SK-N-SH (cell line): ENCODE results near the gene GYS2. TPM values are rescaled to one million over a fixed set of nuclear protein-coding genes. Genes with fewer than 3 reads are reported as not detected.

ENCODE experiments used
- CTCF ChIA-PET: fragments of 300-600, 350-600 bp; formaldehyde crosslinking; extraction: SDS; loops from one replicate; lab custom pipeline; 2021; lab: Yijun Ruan, JAX
- POLR2A ChIA-PET: fragments of 350-600 bp; sonication (Branson Sonifier 250); formaldehyde crosslinking; extraction: SDS; loops from one replicate; lab custom pipeline; 2020; ENCODE audit warnings: antibody characterized with exemption, inconsistent platforms; lab: Yijun Ruan, JAX
- DNase-seq: peaks from one replicate; pipeline ENCODE4 v3.0.0; 2012
- H2AFZ ChIP-seq: fragments of 200-600 bp; sonication (generic); 2 replicates; pipeline ENCODE4 v1.8.1; 2016; ENCODE audit warnings: antibody characterized with exemption, mild to moderate bottlenecking, low read depth
- H3F3A ChIP-seq: fragments of 200-600 bp; sonication (generic); replicated peaks from 2 replicates; pipeline ENCODE3; 2016; ENCODE audit warnings: antibody characterized with exemption, mild to moderate bottlenecking; ENCODE audit not compliant: insufficient read depth
- H3K27ac ChIP-seq, 2 experiments: fragments of 200-500 bp in 1 of 2; fragments of 200-600 bp in 1 of 2; sonication (Bioruptor generic) in 1 of 2; sonication (generic), shearing (Covaris generic) in 1 of 2; 2 replicates each; pipeline versions ENCODE4 v1.5.1 to v1.6.1; 2014 to 2016; ENCODE audit warnings: low read depth in 2 of 2, inconsistent platforms in 1 of 2, low read length in 1 of 2, mild to moderate bottlenecking in 1 of 2, mixed read lengths in 1 of 2
- H3K27me3 ChIP-seq: fragments of 200-600 bp; sonication (generic), shearing (Covaris generic); 2 replicates; pipeline ENCODE4 v1.6.1; 2016; ENCODE audit warnings: mixed run types; ENCODE audit not compliant: insufficient read depth
- H3K36me3 ChIP-seq, 2 experiments: fragments of 200-500 bp in 1 of 2; fragments of 200-600 bp in 1 of 2; sonication (Bioruptor generic) in 1 of 2; sonication (generic) in 1 of 2; replicated peaks in 1 of 2; 2 replicates each; pipeline versions ENCODE3 to v1.5.1; 2014 to 2016; ENCODE audit warnings: low read length in 1 of 2, mild to moderate bottlenecking in 1 of 2; ENCODE audit not compliant: insufficient read depth in 2 of 2, control insufficient read depth in 1 of 2
- H3K4me1 ChIP-seq, 2 experiments: fragments of 200-500 bp in 1 of 2; fragments of 200-600 bp in 1 of 2; sonication (Bioruptor generic) in 1 of 2; sonication (generic), shearing (Covaris generic) in 1 of 2; 2 replicates each; pipeline versions ENCODE4 v1.5.1 to v1.6.1; 2014 to 2016; ENCODE audit warnings: low read depth in 1 of 2, low read length in 1 of 2, mixed run types in 1 of 2; ENCODE audit not compliant: insufficient read depth in 2 of 2, control insufficient read depth in 1 of 2
- H3K4me2 ChIP-seq: fragments of 200-600 bp; sonication (generic), shearing (Covaris generic); 2 replicates; pipeline ENCODE4 v1.6.1; 2017; ENCODE audit warnings: mixed run types
- H3K4me3 ChIP-seq, 2 experiments: fragments of 200-500 bp in 1 of 2; fragments of 200-600 bp in 1 of 2; sonication (Bioruptor generic) in 1 of 2; sonication (generic), shearing (Covaris generic) in 1 of 2; 2 replicates each; pipeline versions ENCODE4 v1.5.1 to v1.8.1; 2014 to 2016; ENCODE audit warnings: low read depth in 2 of 2, inconsistent platforms in 1 of 2, low read length in 1 of 2, mild to moderate bottlenecking in 1 of 2, mixed read lengths in 1 of 2, moderate library complexity in 1 of 2
- H3K79me2 ChIP-seq: fragments of 200-600 bp; sonication (generic); 2 replicates; pipeline ENCODE4 v1.8.1; 2017; ENCODE audit warnings: mild to moderate bottlenecking; ENCODE audit not compliant: insufficient read depth
- H3K9ac ChIP-seq: fragments of 200-600 bp; sonication (generic); 2 replicates; pipeline ENCODE4 v1.6.1; 2017; ENCODE audit warnings: mixed run types
- H3K9me2 ChIP-seq: fragments of 200-600 bp; sonication (generic); 2 replicates; pipeline ENCODE4 v1.6.1; 2017; ENCODE audit warnings: mixed run types
- H3K9me3 ChIP-seq: fragments of 200-600 bp; sonication (generic); 2 replicates; pipeline ENCODE4 v1.6.1; 2017; ENCODE audit warnings: mixed run types, mild to moderate bottlenecking, moderate library complexity
- H4K20me1 ChIP-seq: fragments of 200-600 bp; sonication (generic); 2 replicates; pipeline ENCODE4 v1.6.1; 2017; ENCODE audit warnings: mild to moderate bottlenecking, mixed run types; ENCODE audit not compliant: insufficient read depth
- ELF1 ChIP-seq: IDR thresholded peaks from 2 replicates; pipeline ENCODE4 v1.4.0; 2012
- FOXJ3 ChIP-seq: sonication (generic); formaldehyde crosslinking; IDR thresholded peaks from 2 replicates; pipeline ENCODE4 v1.5.1; 2020; ENCODE audit warnings: mild to moderate bottlenecking, missing genetic modification reagents
- GATA2 ChIP-seq: sonication (generic); formaldehyde crosslinking; IDR thresholded peaks from 2 replicates; pipeline ENCODE4 v1.5.0; 2020; ENCODE audit warnings: mild to moderate bottlenecking, missing genetic modification reagents
- JUND ChIP-seq: IDR thresholded peaks from 2 replicates; pipeline ENCODE4 v1.4.0; 2012
- MXI1 ChIP-seq: IDR thresholded peaks from 2 replicates; pipeline ENCODE4 v1.6.1; 2012; ENCODE audit warnings: mild to moderate bottlenecking, low read depth, low read length, improper control_type of control experiment
- POLR2AphosphoS5 ChIP-seq: IDR thresholded peaks from 2 replicates; pipeline ENCODE4 v1.6.1; 2012; ENCODE audit warnings: low read depth, low read length
- RAD21 ChIP-seq: IDR thresholded peaks from 2 replicates; pipeline ENCODE4 v1.6.1; 2012; ENCODE audit warnings: mild to moderate bottlenecking, low read length
- RFX5 ChIP-seq: IDR thresholded peaks from 2 replicates; pipeline ENCODE4 v1.6.1; 2012; ENCODE audit warnings: mild to moderate bottlenecking, improper control_type of control experiment, low read length
- SMC3 ChIP-seq: IDR thresholded peaks from 2 replicates; pipeline ENCODE4 v1.6.1; 2012; ENCODE audit warnings: low read depth, low read length, improper control_type of control experiment
- TAF1 ChIP-seq: IDR thresholded peaks from 2 replicates; pipeline ENCODE4 v1.6.1; 2012; ENCODE audit warnings: low read depth, mild to moderate bottlenecking, low read length, moderate library complexity, borderline replicate concordance
- WGBS: methylation state at CpG from one replicate; pipeline ENCODE4 v1.1.6; 2017; ENCODE audit warnings: low lambda C conversion rate; 5-methylcytosine and 5-hydroxymethylcytosine counted together
- polyA plus RNA-seq, 3 experiments: library from polyadenylated mRNA; depleted of rRNA; stranded (reverse); fragments of >200 nt; gene quantifications; 2 replicates each; pipeline ENCODE4 v1.2.3, GENCODE V29; 2012
- TF ChIP-seq, protein P1 (sequence below): fragments of 150-350 bp; IDR thresholded peaks from 2 replicates; pipeline ENCODE4 v1.6.1; 2016; ENCODE audit warnings: mild to moderate bottlenecking, low read depth, low read length
- TF ChIP-seq, protein P2 (sequence below): IDR thresholded peaks from 2 replicates; pipeline ENCODE4 v1.4.0; 2012; ENCODE audit warnings: low read depth
- TF ChIP-seq, protein P3 (sequence below): IDR thresholded peaks from 2 replicates; pipeline ENCODE4 v1.4.0; 2012; ENCODE audit warnings: low read depth, borderline replicate concordance
- TF ChIP-seq, protein P4 (sequence below): IDR thresholded peaks from 2 replicates; pipeline ENCODE4 v1.4.0; 2012; ENCODE audit warnings: low read depth, borderline replicate concordance

The GYS2 gene
- polyA plus RNA-seq, 1 of the 3 experiments (the other 2 are of a cell fraction) = not detected

DNA sequence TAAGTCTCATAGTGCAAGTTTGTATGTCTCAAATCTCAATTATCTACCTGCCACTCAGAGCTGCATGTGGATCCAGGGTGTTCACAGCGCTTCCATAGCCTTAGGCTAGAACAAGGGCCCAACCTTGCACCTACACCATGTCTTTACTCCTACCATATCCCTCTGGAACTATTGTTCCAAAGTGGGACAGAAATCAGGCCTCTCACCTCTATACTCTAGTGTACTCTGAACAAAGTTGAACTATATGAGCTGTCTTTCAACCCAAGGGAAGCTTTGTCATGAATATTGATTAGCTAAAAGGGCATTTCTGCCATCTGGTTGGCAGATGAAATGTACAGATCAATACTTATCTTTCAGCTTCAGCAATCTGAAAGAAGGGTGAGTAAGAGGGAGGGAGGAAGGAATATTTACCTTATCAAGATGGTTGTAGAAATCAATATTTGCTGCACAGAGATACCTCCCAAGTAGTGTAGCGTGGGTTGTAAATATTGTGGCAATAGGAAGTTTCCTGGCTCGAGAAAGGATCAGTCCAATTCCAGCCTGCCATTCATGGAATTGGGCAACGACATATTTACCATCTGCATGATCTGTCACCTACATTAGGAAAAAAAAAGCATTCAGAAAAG, 30.8 kb downstream of the GYS2 start:
- Histone ChIP-seq H3K9me2 (no peaks in the 10 kb centered on the region), H3K4me2 (no peak overlapping the region), H3K27ac (no peak overlapping the region), H3K27me3 (peaks cover 4% of the 10 kb centered on the region; the same call in 1 of the 2 replicates), H3F3A (no peaks in the 10 kb centered on the region)
- DNase-seq = no peak
- no peak for TF ChIP-seq FOXJ3 (CRISPR knock-in tag)
- TF ChIP-seq ELF1 = no peak
- no peak for TF ChIP-seq SMC3
- no peak for TF ChIP-seq GATA2 (CRISPR knock-in tag)
- TF ChIP-seq, protein P1, sequence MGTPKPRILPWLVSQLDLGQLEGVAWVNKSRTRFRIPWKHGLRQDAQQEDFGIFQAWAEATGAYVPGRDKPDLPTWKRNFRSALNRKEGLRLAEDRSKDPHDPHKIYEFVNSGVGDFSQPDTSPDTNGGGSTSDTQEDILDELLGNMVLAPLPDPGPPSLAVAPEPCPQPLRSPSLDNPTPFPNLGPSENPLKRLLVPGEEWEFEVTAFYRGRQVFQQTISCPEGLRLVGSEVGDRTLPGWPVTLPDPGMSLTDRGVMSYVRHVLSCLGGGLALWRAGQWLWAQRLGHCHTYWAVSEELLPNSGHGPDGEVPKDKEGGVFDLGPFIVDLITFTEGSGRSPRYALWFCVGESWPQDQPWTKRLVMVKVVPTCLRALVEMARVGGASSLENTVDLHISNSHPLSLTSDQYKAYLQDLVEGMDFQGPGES = no peak
- TF ChIP-seq TAF1 = no peak
- TF ChIP-seq, protein P2, sequence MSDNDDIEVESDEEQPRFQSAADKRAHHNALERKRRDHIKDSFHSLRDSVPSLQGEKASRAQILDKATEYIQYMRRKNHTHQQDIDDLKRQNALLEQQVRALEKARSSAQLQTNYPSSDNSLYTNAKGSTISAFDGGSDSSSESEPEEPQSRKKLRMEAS = no peak
- TF ChIP-seq RFX5 = no peak
- TF ChIP-seq, protein P3, sequence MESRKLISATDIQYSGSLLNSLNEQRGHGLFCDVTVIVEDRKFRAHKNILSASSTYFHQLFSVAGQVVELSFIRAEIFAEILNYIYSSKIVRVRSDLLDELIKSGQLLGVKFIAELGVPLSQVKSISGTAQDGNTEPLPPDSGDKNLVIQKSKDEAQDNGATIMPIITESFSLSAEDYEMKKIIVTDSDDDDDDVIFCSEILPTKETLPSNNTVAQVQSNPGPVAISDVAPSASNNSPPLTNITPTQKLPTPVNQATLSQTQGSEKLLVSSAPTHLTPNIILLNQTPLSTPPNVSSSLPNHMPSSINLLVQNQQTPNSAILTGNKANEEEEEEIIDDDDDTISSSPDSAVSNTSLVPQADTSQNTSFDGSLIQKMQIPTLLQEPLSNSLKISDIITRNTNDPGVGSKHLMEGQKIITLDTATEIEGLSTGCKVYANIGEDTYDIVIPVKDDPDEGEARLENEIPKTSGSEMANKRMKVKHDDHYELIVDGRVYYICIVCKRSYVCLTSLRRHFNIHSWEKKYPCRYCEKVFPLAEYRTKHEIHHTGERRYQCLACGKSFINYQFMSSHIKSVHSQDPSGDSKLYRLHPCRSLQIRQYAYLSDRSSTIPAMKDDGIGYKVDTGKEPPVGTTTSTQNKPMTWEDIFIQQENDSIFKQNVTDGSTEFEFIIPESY = no peak
- TF ChIP-seq, protein P4, sequence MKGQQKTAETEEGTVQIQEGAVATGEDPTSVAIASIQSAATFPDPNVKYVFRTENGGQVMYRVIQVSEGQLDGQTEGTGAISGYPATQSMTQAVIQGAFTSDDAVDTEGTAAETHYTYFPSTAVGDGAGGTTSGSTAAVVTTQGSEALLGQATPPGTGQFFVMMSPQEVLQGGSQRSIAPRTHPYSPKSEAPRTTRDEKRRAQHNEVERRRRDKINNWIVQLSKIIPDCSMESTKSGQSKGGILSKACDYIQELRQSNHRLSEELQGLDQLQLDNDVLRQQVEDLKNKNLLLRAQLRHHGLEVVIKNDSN = no peak
- TF ChIP-seq MXI1 = no peak
- no peak for TF ChIP-seq POLR2AphosphoS5
- TF ChIP-seq, all 33 proteins: peak for 0
- WGBS = 18% methylated on average over 4 of the region's 4 CpGs
- ChIA-PET POLR2A (no interaction called here), CTCF (no interaction called here)
- H3K9me3 ChIP-seq = no peaks in the 10 kb centered on the region
- no peaks in the 10 kb centered on the region for H3K79me2 ChIP-seq
- H3K36me3 ChIP-seq = no peaks in the 10 kb centered on the region
- no peaks in the 10 kb centered on the region for H4K20me1 ChIP-seq
- no peak overlapping the region for H3K4me3 ChIP-seq
- H2AFZ ChIP-seq = no peak overlapping the region
- H3K9ac ChIP-seq = no peak overlapping the region
- no peaks in the 10 kb centered on the region; a peak in 1 of 4 replicates for H3K4me1 ChIP-seq

DNA sequence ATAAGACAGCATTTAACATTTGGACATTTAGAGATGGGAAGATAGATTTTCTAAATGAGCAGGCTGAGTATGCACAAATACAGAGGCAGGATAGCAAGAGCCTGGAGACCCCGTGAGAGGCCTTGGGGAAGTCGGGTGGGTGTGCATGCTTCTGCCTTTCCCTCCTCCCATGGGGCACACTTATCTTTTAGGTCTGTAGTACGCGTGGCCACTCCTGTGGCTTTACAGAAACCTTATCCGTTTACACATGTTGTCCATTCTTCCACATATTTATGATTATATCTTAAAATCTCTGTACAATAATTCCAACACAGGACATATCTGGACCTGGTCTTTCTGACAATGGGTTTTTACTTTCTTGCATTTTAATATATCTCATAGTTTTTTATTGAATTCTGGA, 33.6 kb downstream of the GYS2 start:
- Histone ChIP-seq H3K4me1 (no peaks in the 10 kb centered on the region; a peak in 1 of 4 replicates), H2AFZ (no peak overlapping the region), H3K27me3 (peaks cover 4% of the 10 kb centered on the region; the same call in 1 of the 2 replicates), H3K27ac (no peak overlapping the region), H3F3A (no peaks in the 10 kb centered on the region), H3K4me2 (no peak overlapping the region), H3K9me2 (no peaks in the 10 kb centered on the region), H3K36me3 (no peaks in the 10 kb centered on the region), H3K4me3 (no peak overlapping the region), H3K9me3 (no peaks in the 10 kb centered on the region), H3K79me2 (no peaks in the 10 kb centered on the region), H3K9ac (no peak overlapping the region), H4K20me1 (no peaks in the 10 kb centered on the region)
- POLR2A ChIA-PET = no interaction called here
- CTCF ChIA-PET = no interaction called here
- no peak for TF ChIP-seq RAD21
- TF ChIP-seq JUND = no peak
- DNase-seq = no peak
- 22% methylated on average over 5 of the region's 5 CpGs for WGBS
